Activated naive CD8-positive, alpha-beta T cell treated with anti-CD3 and anti-CD28 coated beads, Interleukin-2, amount 10 ng/mL, durations not matched to agents 7 days and 5 days (primary cell): Measurements from ENCODE around the gene IL13. TPM values are rescaled to one million over a fixed set of nuclear protein-coding genes. Genes with fewer than 3 reads are reported as not detected.
A peak's percentile ranks its signal among the peaks of the same experiment; 100 is the strongest.

Experiments used
- ATAC-seq: fragments of 150-1000 bp; cut with Tn5 transposase; one replicate; pipeline ENCODE4 v1.10.0; 2021; ENCODE audit warnings: low read depth, moderate library complexity
- POLR2A ChIA-PET: fragments of 350-600 bp; sonication (Branson Sonifier 250); formaldehyde crosslinking; loops from one replicate; lab custom pipeline; 2021; ENCODE audit warnings: antibody characterized with exemption; lab: Charles Lee
- DNase-seq: peaks from one replicate; pipeline ENCODE4 v3.0.0; 2021
- H3K27ac Mint-ChIP-seq: one replicate; pipeline ENCODE4 v1.8.0; 2022; ENCODE audit warnings: mild to moderate bottlenecking, mixed read lengths
- H3K27me3 Mint-ChIP-seq: one replicate; pipeline ENCODE4 v1.8.0; 2022; ENCODE audit warnings: mild to moderate bottlenecking, moderate library complexity, mixed read lengths
- H3K36me3 Mint-ChIP-seq: one replicate; pipeline ENCODE4 v1.8.0; 2021; ENCODE audit warnings: mild to moderate bottlenecking, mixed read lengths
- H3K4me1 Mint-ChIP-seq: one replicate; pipeline ENCODE4 v1.8.0; 2021; ENCODE audit warnings: mixed read lengths
- H3K4me3 Mint-ChIP-seq: one replicate; pipeline ENCODE4 v1.8.0; 2022; ENCODE audit warnings: mild to moderate bottlenecking, moderate library complexity, mixed read lengths
- H3K9me3 Mint-ChIP-seq: one replicate; pipeline ENCODE4 v1.8.0; 2021; ENCODE audit warnings: mixed read lengths
- total RNA-seq, 2 experiments: library from RNA; stranded (reverse); gene quantifications; one replicate each; pipeline ENCODE4 v1.2.3, GENCODE V29; 2021

IL13 gene
- total RNA-seq, 2 experiments from 2014 or later = 0.30 to 0.37 TPM

GRCh38 chr5:132659598-132660493, 1.9 kb downstream of the IL13 start:
- ATAC-seq (no peak), DNase-seq (no peak)
- Mint-ChIP-seq H3K4me3 (no peak overlapping the region), H3K9me3 (no peaks in the 10 kb centered on the region), H3K4me1 (peaks cover 44% of the 10 kb centered on the region), H3K27me3 (peaks cover under 1% of the 10 kb centered on the region), H3K27ac (no peak overlapping the region), H3K36me3 (no peaks in the 10 kb centered on the region)
- POLR2A ChIA-PET = no interaction called here

- no peaks in the 10 kb centered on the region for H3K36me3 Mint-ChIP-seq
- no peak for DNase-seq
- H3K4me3 Mint-ChIP-seq = no peak overlapping the region
Observed at GRCh38 chr5:132661231-132662003, 3.4 kb downstream of the IL13 start.

DNA sequence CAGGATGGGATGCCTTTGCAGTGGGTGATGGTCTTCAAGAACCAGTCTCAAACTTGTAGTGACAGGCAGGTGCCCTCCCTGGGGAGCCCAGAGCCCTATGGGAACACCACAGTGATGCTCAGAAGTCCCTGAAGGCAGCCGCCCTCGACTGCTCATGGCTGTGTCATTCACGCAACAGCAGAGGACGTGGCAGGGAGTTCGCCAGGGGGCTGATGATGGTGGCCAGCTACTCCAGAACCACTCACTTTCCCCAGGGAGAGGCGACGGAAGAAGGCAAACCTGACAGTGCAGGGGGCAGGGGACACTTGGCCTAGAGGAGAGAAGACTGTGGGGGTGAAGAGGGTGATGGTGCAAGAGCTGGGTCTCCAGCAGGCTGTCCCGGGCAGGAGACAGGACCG, 4.0 kb downstream of the IL13 start:
- H3K27me3 Mint-ChIP-seq = no peaks in the 10 kb centered on the region
- no peak overlapping the region for H3K4me3 Mint-ChIP-seq
- no peaks in the 10 kb centered on the region for H3K36me3 Mint-ChIP-seq
- H3K9me3 Mint-ChIP-seq = no peaks in the 10 kb centered on the region
- H3K27ac Mint-ChIP-seq = no peak overlapping the region
- ATAC-seq (no peak), DNase-seq (no peak)
- POLR2A ChIA-PET = no interaction called here
- peaks cover 44% of the 10 kb centered on the region for H3K4me1 Mint-ChIP-seq

More at GRCh38 chr5:132661231-132662003, 3.4 kb downstream of the IL13 start:
- no peaks in the 10 kb centered on the region for H3K27me3 Mint-ChIP-seq
- ATAC-seq = no peak
- H3K4me1 Mint-ChIP-seq = peaks cover 44% of the 10 kb centered on the region
- peak overlapping the region; percentile 8 for H3K27ac Mint-ChIP-seq
- POLR2A ChIA-PET = no interaction called here
- no peaks in the 10 kb centered on the region for H3K9me3 Mint-ChIP-seq

GRCh38 chr5:132662925-132663770, 5.2 kb downstream of the IL13 start:
- POLR2A ChIA-PET = no interaction called here
- no peaks in the 10 kb centered on the region for H3K9me3 Mint-ChIP-seq
- H3K4me3 Mint-ChIP-seq = no peak overlapping the region
- peak overlapping the region; percentile 68 for H3K27ac Mint-ChIP-seq
- H3K27me3 Mint-ChIP-seq = no peaks in the 10 kb centered on the region
- H3K36me3 Mint-ChIP-seq = no peaks in the 10 kb centered on the region
- peaks cover 42% of the 10 kb centered on the region for H3K4me1 Mint-ChIP-seq
- ATAC-seq (peak; percentile 46), DNase-seq (no peak)

- Mint-ChIP-seq H3K27me3 (no peaks in the 10 kb centered on the region), H3K27ac (peak overlapping the region; percentile 43), H3K4me1 (peaks cover 38% of the 10 kb centered on the region), H3K4me3 (no peak overlapping the region), H3K36me3 (no peaks in the 10 kb centered on the region), H3K9me3 (no peaks in the 10 kb centered on the region)
- ATAC-seq (no peak), DNase-seq (no peak)
- POLR2A ChIA-PET = no interaction called here
Observed at GRCh38 chr5:132663771-132664695, 6.1 kb downstream of the IL13 start.

DNA sequence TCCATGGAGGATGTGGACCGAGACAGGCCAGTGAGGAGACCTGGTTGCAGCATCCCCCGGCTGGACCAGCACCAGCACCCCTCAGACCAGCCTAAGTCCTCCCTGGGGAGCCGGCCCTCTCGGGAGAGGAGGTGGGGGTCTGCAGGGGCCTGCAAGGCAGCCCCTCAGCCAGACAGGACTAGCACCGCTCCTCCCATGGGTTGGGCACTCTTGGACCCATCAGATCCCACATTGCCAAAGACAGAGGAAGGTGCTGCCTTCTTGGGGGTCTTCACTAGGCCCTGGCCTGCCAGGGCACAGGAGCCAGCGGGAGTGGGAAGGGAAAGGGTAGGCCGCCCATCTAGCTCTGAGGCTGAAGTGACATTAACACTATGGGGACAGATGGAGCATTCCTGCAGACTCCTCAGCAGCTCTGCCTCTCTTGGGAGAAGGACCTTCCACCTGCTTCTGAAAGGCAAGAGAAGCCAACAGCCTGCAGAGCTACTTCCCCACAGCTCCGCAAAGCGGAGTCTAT, 6.8 kb downstream of the IL13 start:
- DNase-seq (no peak), ATAC-seq (no peak)
- POLR2A ChIA-PET = no interaction called here
- H3K4me3 Mint-ChIP-seq = no peak overlapping the region
- H3K9me3 Mint-ChIP-seq = no peaks in the 10 kb centered on the region
- H3K36me3 Mint-ChIP-seq = no peaks in the 10 kb centered on the region
- H3K27me3 Mint-ChIP-seq = no peaks in the 10 kb centered on the region
- H3K27ac Mint-ChIP-seq = no peak overlapping the region
- peaks cover 38% of the 10 kb centered on the region for H3K4me1 Mint-ChIP-seq

- ATAC-seq = no peak
- DNase-seq = no peak
- POLR2A ChIA-PET = no interaction called here
- Mint-ChIP-seq H3K4me3 (no peak overlapping the region), H3K36me3 (no peaks in the 10 kb centered on the region), H3K9me3 (no peaks in the 10 kb centered on the region), H3K27ac (no peak overlapping the region), H3K4me1 (peaks cover 38% of the 10 kb centered on the region), H3K27me3 (no peaks in the 10 kb centered on the region)
Observed at GRCh38 chr5:132665574-132666080, 7.7 kb downstream of the IL13 start.

DNA sequence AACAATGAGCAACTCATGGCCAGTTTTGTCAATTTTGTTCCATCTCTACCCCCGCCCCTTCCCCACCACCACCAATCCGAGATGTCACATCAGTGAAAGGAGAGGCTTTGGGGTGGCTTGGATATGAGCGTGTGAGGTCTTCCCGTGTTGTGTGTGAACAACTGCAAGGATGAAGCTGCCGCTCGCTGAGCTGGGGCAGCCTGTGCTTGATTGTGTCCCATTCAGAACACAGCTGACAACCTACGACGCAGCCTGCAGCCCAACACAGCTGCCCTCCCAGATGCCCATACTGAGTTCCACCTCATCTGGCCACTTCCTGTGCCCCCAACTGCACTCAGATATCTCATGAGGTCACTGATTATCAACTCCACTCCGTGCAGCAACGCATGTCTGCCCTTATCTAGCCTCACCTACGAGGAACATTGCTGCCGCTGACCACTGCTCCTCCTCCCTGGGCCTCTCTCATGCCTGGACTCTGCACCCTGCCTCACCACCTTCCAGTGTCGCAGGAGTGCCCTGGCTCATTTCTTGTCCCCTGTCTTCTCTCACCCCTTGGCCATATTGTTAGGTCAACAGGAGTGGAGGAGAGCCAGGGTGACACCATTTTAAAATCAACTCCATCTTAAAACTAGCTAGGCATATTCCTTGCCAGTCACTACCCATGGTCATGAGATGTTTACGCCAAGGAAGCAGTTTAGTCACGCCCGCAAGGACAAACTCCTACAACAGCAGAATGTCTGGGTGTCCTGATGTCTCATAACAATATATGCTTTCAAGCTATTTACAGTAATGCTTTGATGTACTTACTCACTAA, 8.5 kb downstream of the IL13 start:
- POLR2A ChIA-PET = interaction anchor here (1.1 kb wide), 1 partner anchor 71 kb away, joined by 3 read pairs; the partner anchor contains the start of gene KIF3A
- H3K27ac Mint-ChIP-seq = peak overlapping the region; percentile 62
- no peak for ATAC-seq

DNA sequence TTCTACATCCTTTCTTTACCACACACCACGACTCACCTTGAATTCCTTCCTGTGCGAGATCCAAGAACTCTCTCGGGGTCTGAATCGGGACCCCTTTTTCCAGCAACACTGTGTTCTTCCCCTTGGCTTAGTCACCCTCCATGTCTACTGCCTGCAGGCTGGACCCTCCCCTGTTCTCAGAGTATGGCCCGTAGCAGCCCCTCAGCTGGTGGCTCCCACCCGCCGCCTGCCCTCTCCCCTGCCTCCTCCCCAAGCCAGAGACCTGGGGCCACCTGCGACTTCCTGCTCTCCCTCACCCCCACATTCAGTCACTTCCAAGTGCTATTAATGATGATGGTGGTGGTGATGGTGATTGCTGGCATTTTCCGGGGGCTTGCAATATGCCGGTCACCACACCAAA, 9.3 kb downstream of the IL13 start:
- no peaks in the 10 kb centered on the region for H3K27me3 Mint-ChIP-seq
- H3K27ac Mint-ChIP-seq = peak overlapping the region; percentile 1
- peaks cover 29% of the 10 kb centered on the region for H3K4me1 Mint-ChIP-seq
- POLR2A ChIA-PET = interaction anchor here (1.1 kb wide), 1 partner anchor 70 kb away, joined by 3 read pairs; the partner anchor contains the start of gene KIF3A
- H3K36me3 Mint-ChIP-seq = no peaks in the 10 kb centered on the region
- ATAC-seq (no peak), DNase-seq (no peak)
- no peak overlapping the region for H3K4me3 Mint-ChIP-seq
- H3K9me3 Mint-ChIP-seq = no peaks in the 10 kb centered on the region

More for the DNA sequence above, 8.5 kb downstream of the IL13 start:
- no peaks in the 10 kb centered on the region for H3K9me3 Mint-ChIP-seq
- no peak for DNase-seq
- H3K4me3 Mint-ChIP-seq = no peak overlapping the region
- H3K4me1 Mint-ChIP-seq = peaks cover 35% of the 10 kb centered on the region
- no peaks in the 10 kb centered on the region for H3K36me3 Mint-ChIP-seq
- H3K27me3 Mint-ChIP-seq = no peaks in the 10 kb centered on the region

- Mint-ChIP-seq H3K4me3 (no peak overlapping the region), H3K36me3 (no peaks in the 10 kb centered on the region), H3K4me1 (peaks cover 24% of the 10 kb centered on the region), H3K9me3 (no peaks in the 10 kb centered on the region), H3K27me3 (no peaks in the 10 kb centered on the region), H3K27ac (peak overlapping the region; percentile 26)
- POLR2A ChIA-PET = no interaction called here
- no peak for DNase-seq
- no peak for ATAC-seq
Observed at GRCh38 chr5:132667761-132668705, 10.1 kb downstream of the IL13 start.
